Liver (tissue), 9 donors: ENCODE data around the gene SMAD7. TPM values are rescaled to one million over a fixed set of nuclear protein-coding genes. Genes with fewer than 3 reads are reported as not detected.

Experiments used
- DNase-seq: peaks from one replicate; pipeline ENCODE4 v3.0.0-alpha.2; 2017; ENCODE audit warnings: low spot score
- H3K27ac ChIP-seq, 2 donors: one replicate each; pipeline ENCODE4 v1.7.0; 2013; ENCODE audit warnings: inconsistent platforms in 2 of 2, low read length in 2 of 2, control low read depth in 1 of 2, low read depth in 1 of 2, mild to moderate bottlenecking in 1 of 2
- H3K27me3 ChIP-seq, 4 donors: one replicate each; pipeline versions ENCODE4 v1.6.1 to v1.7.0; 2013; ENCODE audit warnings: low read length in 3 of 4, inconsistent platforms in 1 of 4, mild to moderate bottlenecking in 1 of 4, moderate library complexity in 1 of 4; ENCODE audit not compliant: control insufficient read depth in 4 of 4, insufficient read depth in 4 of 4
- H3K36me3 ChIP-seq, 4 donors: one replicate each; pipeline versions ENCODE4 v1.6.1 to v1.7.0; 2013; ENCODE audit warnings: low read length in 3 of 4, mild to moderate bottlenecking in 3 of 4, low read depth in 1 of 4, moderate library complexity in 1 of 4; ENCODE audit not compliant: control insufficient read depth in 4 of 4, insufficient read depth in 3 of 4
- H3K4me1 ChIP-seq, 4 donors: one replicate each; pipeline versions ENCODE4 v1.6.1 to v1.7.0; 2013; ENCODE audit warnings: low read length in 3 of 4, mild to moderate bottlenecking in 3 of 4, moderate library complexity in 1 of 4; ENCODE audit not compliant: control insufficient read depth in 4 of 4, insufficient read depth in 4 of 4
- H3K4me3 ChIP-seq, 3 donors: one replicate each; pipeline versions ENCODE4 v1.6.1 to v1.7.0; 2013; ENCODE audit warnings: low read length in 3 of 3, control low read depth in 1 of 3, low read depth in 1 of 3, mild to moderate bottlenecking in 1 of 3
- H3K9ac ChIP-seq, 2 donors: one replicate each; pipeline ENCODE4 v1.7.0; 2013; ENCODE audit warnings: low read length in 2 of 2, mild to moderate bottlenecking in 2 of 2, moderate library complexity in 2 of 2, control low read depth in 1 of 2, low read depth in 1 of 2
- H3K9me3 ChIP-seq, 4 donors: one replicate each; pipeline versions ENCODE4 v1.6.1 to v1.7.0; 2013; ENCODE audit warnings: low read length in 3 of 4; ENCODE audit not compliant: control insufficient read depth in 4 of 4
- ATF3 ChIP-seq: IDR thresholded peaks from 2 replicates; pipeline ENCODE4 v1.6.1; 2016; ENCODE audit warnings: antibody characterized with exemption
- EGR1 ChIP-seq, 2 donors: IDR thresholded peaks; 2 replicates each; pipeline ENCODE4 v1.6.1; 2016 to 2018; ENCODE audit warnings: antibody characterized with exemption in 2 of 2, low read depth in 2 of 2
- FOXA2 ChIP-seq: IDR thresholded peaks from 2 replicates; pipeline ENCODE4 v1.6.1; 2016; ENCODE audit warnings: antibody characterized with exemption
- GABPA ChIP-seq, 2 donors: IDR thresholded peaks in 1 of 2; conservative IDR thresholded peaks in 1 of 2; 2 replicates each; pipeline ENCODE4 v1.6.1; 2016; ENCODE audit warnings: antibody characterized with exemption in 2 of 2, mild to moderate bottlenecking in 1 of 2, moderate library complexity in 1 of 2
- HNF4G ChIP-seq: IDR thresholded peaks from 2 replicates; pipeline ENCODE4 v1.6.1; 2016; ENCODE audit warnings: antibody characterized with exemption
- MAX ChIP-seq: IDR thresholded peaks from 2 replicates; pipeline ENCODE4 v1.6.1; 2016; ENCODE audit warnings: antibody characterized with exemption
- RAD21 ChIP-seq, 2 donors: IDR thresholded peaks; 2 replicates each; pipeline ENCODE4 v1.6.1; 2016; ENCODE audit warnings: antibody characterized with exemption in 2 of 2, mild to moderate bottlenecking in 2 of 2
- REST ChIP-seq: IDR thresholded peaks from 2 replicates; pipeline ENCODE4 v1.6.1; 2016; ENCODE audit warnings: antibody characterized with exemption, mild to moderate bottlenecking
- RXRA ChIP-seq, 2 donors: IDR thresholded peaks; 2 replicates each; pipeline ENCODE4 v1.6.1; 2017 to 2018; ENCODE audit warnings: antibody characterized with exemption in 2 of 2, mild to moderate bottlenecking in 1 of 2
- SP1 ChIP-seq: IDR thresholded peaks from 2 replicates; pipeline ENCODE4 v1.6.1; 2018; ENCODE audit warnings: antibody characterized with exemption, mild to moderate bottlenecking
- ZBTB33 ChIP-seq: IDR thresholded peaks from 2 replicates; pipeline ENCODE4 v1.6.1; 2016; ENCODE audit warnings: antibody characterized with exemption
- WGBS: extraction: QIAGEN DNeasy Blood & Tissue Kit; methylation state at CpG from one replicate; pipeline ENCODE4 v1.1.7; 2013; 5-methylcytosine and 5-hydroxymethylcytosine counted together
- polyA plus RNA-seq, 2 donors: library from polyadenylated mRNA; stranded (reverse) in 1 of 2; unstranded in 1 of 2; fragments of 200-250 nt in 1 of 2; fragments of >200 nt in 1 of 2; fragmentation: Nextera tagmentation in 1 of 2; extraction: Ambion mirVana in 1 of 2; gene quantifications; one replicate each; pipeline versions ENCODE4 v1.2.1 to v1.2.3, GENCODE V29; 2013 to 2015
- total RNA-seq, 2 donors: library from RNA; depleted of rRNA; stranded (reverse); fragments of >200 nt; gene quantifications; one replicate each; pipeline ENCODE4 v1.2.3, GENCODE V29; 2014
- donor health status: healthy.
- donor health status: healthy.
- donor health status: healthy.
- donor health status: healthy.
- donor health status: healthy.

Gene SMAD7
- total and polyA plus RNA-seq, 4 donors: 3.2 to 11.8 (median 10.1) TPM

- no peaks in the 10 kb centered on the region for H3K27me3 ChIP-seq
- DNase-seq: no peak
- TF ChIP-seq ZBTB33: no peak
- TF ChIP-seq REST: no peak
- TF ChIP-seq SP1: no peak
- no peak for TF ChIP-seq ATF3
- no peak for TF ChIP-seq MAX
- TF ChIP-seq RXRA (IDR thresholded peaks at IDR 0.05): no peak
- no peak for TF ChIP-seq FOXA2
- H3K9ac ChIP-seq: no peak overlapping the region
- no peaks in the 10 kb centered on the region for H3K36me3 ChIP-seq
- no peak overlapping the region for H3K4me3 ChIP-seq
- no peak overlapping the region for H3K27ac ChIP-seq
- WGBS: 95% methylated on average over 8 of the region's 8 CpGs
- peaks cover 0 to 5% (median 0%) of the 10 kb centered on the region in 4 donors for H3K4me1 ChIP-seq
- H3K9me3 ChIP-seq: no peaks in the 10 kb centered on the region
Measured at GRCh38 chr18:48992133-48992532, 41.4 kb upstream of the SMAD7 start.

GRCh38 chr18:48991676-48992075, 40.9 kb upstream of the SMAD7 start:
- H3K4me1 ChIP-seq: peaks cover 0 to 1% (median 0%) of the 10 kb centered on the region in 4 donors
- 95% methylated on average over 10 of the region's 10 CpGs for WGBS
- no peak overlapping the region for H3K9ac ChIP-seq
- H3K4me3 ChIP-seq: no peak overlapping the region
- H3K9me3 ChIP-seq: no peaks in the 10 kb centered on the region
- TF ChIP-seq RAD21 (IDR thresholded peaks at IDR 0.05): no peak
- TF ChIP-seq GABPA (IDR thresholded peaks at IDR 0.05 in 1 of 2, conservative IDR thresholded peaks at IDR 0.05 in 1 of 2): no peak
- TF ChIP-seq FOXA2: no peak
- TF ChIP-seq REST: no peak
- TF ChIP-seq HNF4G: no peak
- no peak for TF ChIP-seq SP1
- no peak for TF ChIP-seq EGR1 (IDR thresholded peaks at IDR 0.05; ENCODE audit: low read depth in 2 of 2)
- TF ChIP-seq ZBTB33: no peak
- DNase-seq: no peak
- no peaks in the 10 kb centered on the region for H3K36me3 ChIP-seq
- H3K27ac ChIP-seq: no peak overlapping the region
- no peaks in the 10 kb centered on the region for H3K27me3 ChIP-seq
